ENCODE data around the gene CREBRF. TPM values are rescaled to one million over a fixed set of nuclear protein-coding genes. Genes with fewer than 3 reads are reported as not detected.

CREBRF gene
- total and polyA plus RNA-seq, 2 of the 4 experiments (the other 2 are of a cell fraction): 3.2 to 16.1 TPM

GRCh38 chr5:173163219-173163618 is 107.1 kb downstream of the CREBRF start:
- H2BK15ac ChIP-seq (ENCODE audit: low read depth, low read length): no peak overlapping the region
- H3K27ac ChIP-seq (ENCODE audit: insufficient read depth, low read length): no peak overlapping the region
- no peak overlapping the region for H3K4me3 ChIP-seq (ENCODE audit: insufficient read depth, low read depth, low read length)
- no peak overlapping the region for H4K5ac ChIP-seq (ENCODE audit: low read depth, low read length)
- H2BK5ac ChIP-seq (ENCODE audit: low read depth, low read length, poor library complexity, severe bottlenecking): no peak overlapping the region
- peak overlapping the region; percentile 57 for H2AK9ac ChIP-seq (replicated peaks; ENCODE audit: low read depth, low read length, poor library complexity)
- H3K27me3 ChIP-seq (ENCODE audit: control insufficient read depth, insufficient read depth, low read length): no peaks in the 10 kb centered on the region
- no peak overlapping the region for H3K9ac ChIP-seq (ENCODE audit: low read depth, low read length)
- H3K36me3 ChIP-seq (ENCODE audit: control insufficient read depth, insufficient read depth, low read length): peaks cover 35% of the 10 kb centered on the region
- CTCF ChIA-PET: no interaction called here
- H3K18ac ChIP-seq (ENCODE audit: low read depth, low read length): no peak overlapping the region
- H3K9me1 ChIP-seq (ENCODE audit: insufficient read depth, low read length): no peaks in the 10 kb centered on the region
- no peak overlapping the region for H3K4me2 ChIP-seq (ENCODE audit: low read depth, low read length)
- H4K20me1 ChIP-seq (ENCODE audit: insufficient read depth, low read length): no peaks in the 10 kb centered on the region; the same call in 1 of the 2 replicates
- no peak for TF ChIP-seq MAFK (IDR thresholded peaks at IDR 0.05; ENCODE audit: low read depth, low read length)
- no peak for TF ChIP-seq MAZ (IDR thresholded peaks at IDR 0.05; ENCODE audit: borderline replicate concordance, low read depth, low read length)
- TF ChIP-seq, protein P1, sequence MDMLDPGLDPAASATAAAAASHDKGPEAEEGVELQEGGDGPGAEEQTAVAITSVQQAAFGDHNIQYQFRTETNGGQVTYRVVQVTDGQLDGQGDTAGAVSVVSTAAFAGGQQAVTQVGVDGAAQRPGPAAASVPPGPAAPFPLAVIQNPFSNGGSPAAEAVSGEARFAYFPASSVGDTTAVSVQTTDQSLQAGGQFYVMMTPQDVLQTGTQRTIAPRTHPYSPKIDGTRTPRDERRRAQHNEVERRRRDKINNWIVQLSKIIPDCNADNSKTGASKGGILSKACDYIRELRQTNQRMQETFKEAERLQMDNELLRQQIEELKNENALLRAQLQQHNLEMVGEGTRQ (IDR thresholded peaks at IDR 0.05; ENCODE audit: low read depth, low read length): no peak
- no peak for TF ChIP-seq BHLHE40 (IDR thresholded peaks at IDR 0.05; ENCODE audit: low read depth, low read length)
- TF ChIP-seq CEBPB (IDR thresholded peaks at IDR 0.05; ENCODE audit: low read depth, low read length): no peak
- TF ChIP-seq ELK1 (IDR thresholded peaks at IDR 0.05; ENCODE audit: borderline replicate concordance, low read depth, low read length): no peak
- TF ChIP-seq RFX5 (IDR thresholded peaks at IDR 0.05; ENCODE audit: low read depth, low read length): no peak
- TF ChIP-seq, protein P2, sequence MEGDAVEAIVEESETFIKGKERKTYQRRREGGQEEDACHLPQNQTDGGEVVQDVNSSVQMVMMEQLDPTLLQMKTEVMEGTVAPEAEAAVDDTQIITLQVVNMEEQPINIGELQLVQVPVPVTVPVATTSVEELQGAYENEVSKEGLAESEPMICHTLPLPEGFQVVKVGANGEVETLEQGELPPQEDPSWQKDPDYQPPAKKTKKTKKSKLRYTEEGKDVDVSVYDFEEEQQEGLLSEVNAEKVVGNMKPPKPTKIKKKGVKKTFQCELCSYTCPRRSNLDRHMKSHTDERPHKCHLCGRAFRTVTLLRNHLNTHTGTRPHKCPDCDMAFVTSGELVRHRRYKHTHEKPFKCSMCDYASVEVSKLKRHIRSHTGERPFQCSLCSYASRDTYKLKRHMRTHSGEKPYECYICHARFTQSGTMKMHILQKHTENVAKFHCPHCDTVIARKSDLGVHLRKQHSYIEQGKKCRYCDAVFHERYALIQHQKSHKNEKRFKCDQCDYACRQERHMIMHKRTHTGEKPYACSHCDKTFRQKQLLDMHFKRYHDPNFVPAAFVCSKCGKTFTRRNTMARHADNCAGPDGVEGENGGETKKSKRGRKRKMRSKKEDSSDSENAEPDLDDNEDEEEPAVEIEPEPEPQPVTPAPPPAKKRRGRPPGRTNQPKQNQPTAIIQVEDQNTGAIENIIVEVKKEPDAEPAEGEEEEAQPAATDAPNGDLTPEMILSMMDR (conservative IDR thresholded peaks at IDR 0.05; ENCODE audit: low read depth, low read length): no peak
- no peak for TF ChIP-seq MXI1 (IDR thresholded peaks at IDR 0.05; ENCODE audit: borderline replicate concordance, low read depth, low read length)
- H4K91ac ChIP-seq (ENCODE audit: insufficient read depth, low read depth, low read length): no peak overlapping the region
- H2BK20ac ChIP-seq (ENCODE audit: low read depth, low read length): no peak overlapping the region
- WGBS, 2 experiments (ENCODE audit: extremely low coverage in 2 of 2, insufficient read length in 1 of 2): no CpG with 5 or more reads among the region's 7 CpGs
- peak; percentile 55 for DNase-seq
- no peak for ATAC-seq (ENCODE audit: low read depth)
- H3K79me1 ChIP-seq (ENCODE audit: low read depth in 1 of 2, low read length in 2 of 2): 0 out of 4 replicates have a peak, but pooled peaks cover 0 to 2% of the 10 kb centered on the region in 2 experiments
- H2AK5ac ChIP-seq (ENCODE audit: low read depth, low read length): no peak overlapping the region
- H2BK120ac ChIP-seq (ENCODE audit: low read depth, low read length): no peak overlapping the region
- no peak overlapping the region for H3K56ac ChIP-seq (ENCODE audit: extremely low read depth, insufficient read depth, low read length)
- dilution Hi-C loops (cut with HindIII; ENCODE audit: low sequenced_read_pairs, unreplicated experiment): no loop called here
- intact Hi-C loops (cut with micrococcal nuclease): loop anchor here (10.0 kb wide), 1 partner anchor 452 kb away; the partner anchor contains the start of gene BOD1
- peaks cover 2% of the 10 kb centered on the region; the same call in 1 of the 2 replicates for H3K4me1 ChIP-seq (ENCODE audit: control insufficient read depth, insufficient read depth, low read length)
- H3K23ac ChIP-seq (ENCODE audit: low read depth, low read length): no peak overlapping the region
- no peak overlapping the region for H3K4ac ChIP-seq (ENCODE audit: low read depth, low read length)
- POLR2A ChIA-PET (ENCODE audit: unreplicated experiment): interaction anchor here (0.6 kb wide), 1 partner anchor 18 kb away, joined by 3 read pairs; no protein-coding TSS in a partner anchor
- H2AFZ ChIP-seq (replicated peaks; ENCODE audit: low read length, poor library complexity): no peak overlapping the region
- no peaks in the 10 kb centered on the region for H3K9me3 ChIP-seq (ENCODE audit: control insufficient read depth, insufficient read depth, low read length)
- BruUV-seq (replicated peaks): no TSS peak
- H3K14ac ChIP-seq (replicated peaks; ENCODE audit: low read depth, low read length): no peak overlapping the region
- in situ Hi-C loops (cut with MboI; ENCODE audit: low sequenced_read_pairs): loop anchor here (25.0 kb wide), 2 partner anchors 424 to 1149 kb away; no protein-coding TSS in a partner anchor
- no peak overlapping the region for H4K8ac ChIP-seq (ENCODE audit: low read depth in 2 of 2, low read length in 2 of 2)

All from IMR-90 (cell line).